Endothelial cell of umbilical vein (primary cell): ENCODE measurements around the gene GRAPL. TPM values are rescaled to one million over a fixed set of nuclear protein-coding genes. Genes with fewer than 3 reads are reported as not detected.
"Not testable (repeated sequence)": the region's sequence is repeated elsewhere in the genome, so short reads cannot be mapped to it uniquely, and the experiment has no call there.

Experiments
- BruUV-seq: library from RNA; stranded (reverse); fragments of 400-500 nt; replicated peaks from 2 replicates; lab custom pipeline; 2021; lab: Mats Ljungman, UMichigan
- CTCF ChIA-PET: fragments of 300-600, 350-600 bp; sonication (Branson Sonifier 250); formaldehyde crosslinking; loops from one replicate; lab custom pipeline; 2021; ENCODE audit warnings: antibody characterized with exemption, inconsistent platforms; lab: Charles Lee
- POLR2A ChIA-PET: fragments of 300-600, 350-600 bp; sonication (Branson Sonifier 250); formaldehyde crosslinking; loops from one replicate; lab custom pipeline; 2021; ENCODE audit warnings: antibody characterized with exemption, inconsistent platforms; lab: Charles Lee
- DNase-seq: peaks from one replicate; pipeline ENCODE4 v3.0.0-alpha.2; 2011; ENCODE audit warnings: low read depth, low spot score
- FAIRE-seq: peaks from 2 replicates; lab custom pipeline; 2011; peaks lifted over from hg19 to GRCh38; lab: Jason Lieb, UNC
- H2AFZ ChIP-seq: 2 replicates; pipeline ENCODE4 v1.6.0; 2012; ENCODE audit warnings: low read depth, low read length, control low read depth, inconsistent platforms
- H3K27ac ChIP-seq: 2 replicates; pipeline ENCODE4 v1.5.1; 2011; ENCODE audit warnings: low read depth, mild to moderate bottlenecking, control low read depth, low read length, moderate library complexity; ENCODE audit not compliant: insufficient read depth
- H3K27me3 ChIP-seq, 2 experiments: 2 replicates each; pipeline versions ENCODE4 v1.6.0 to v1.6.1; 2011; ENCODE audit warnings: low read length in 2 of 2, mixed read lengths in 1 of 2; ENCODE audit not compliant: control insufficient read depth in 2 of 2, insufficient read depth in 2 of 2
- H3K36me3 ChIP-seq, 2 experiments: 2 replicates in 1 of 2; 3 replicates in 1 of 2; pipeline ENCODE4 v1.5.1; 2011; ENCODE audit warnings: low read length in 2 of 2, mild to moderate bottlenecking in 1 of 2, moderate library complexity in 1 of 2; ENCODE audit not compliant: control insufficient read depth in 2 of 2, insufficient read depth in 2 of 2; ENCODE audit errors: extremely low read depth in 1 of 2
- H3K4me1 ChIP-seq: 3 replicates; pipeline ENCODE4 v1.5.1; 2011; ENCODE audit warnings: mild to moderate bottlenecking, low read length; ENCODE audit not compliant: control insufficient read depth, insufficient read depth; ENCODE audit errors: extremely low read depth
- H3K4me2 ChIP-seq: 2 replicates; pipeline ENCODE4 v1.6.1; 2011; ENCODE audit warnings: low read length, control low read depth, mixed read lengths; ENCODE audit not compliant: insufficient read depth
- H3K4me3 ChIP-seq, 3 experiments: fragments of 200-600 bp in 1 of 3; sonication (generic), shearing (Covaris generic) in 1 of 3; replicated peaks in 1 of 3; 2 replicates each; pipeline ENCODE4 v1.5.1; 2011 to 2016; ENCODE audit warnings: control low read depth in 3 of 3, low read length in 3 of 3, mild to moderate bottlenecking in 2 of 3, inconsistent platforms in 1 of 3, low read depth in 1 of 3, moderate library complexity in 1 of 3; ENCODE audit not compliant: insufficient read depth in 1 of 3
- H3K79me2 ChIP-seq: 2 replicates; pipeline ENCODE4 v1.6.0; 2012; ENCODE audit warnings: low read length, inconsistent platforms; ENCODE audit not compliant: control insufficient read depth, insufficient read depth
- H3K9ac ChIP-seq: replicated peaks from 2 replicates; pipeline ENCODE3; 2011; ENCODE audit warnings: low read length, control low read depth; ENCODE audit not compliant: insufficient read depth; ENCODE audit errors: extremely low read depth
- H3K9me1 ChIP-seq: replicated peaks from 3 replicates; pipeline ENCODE4 v1.6.0; 2011; ENCODE audit warnings: mild to moderate bottlenecking, low read length; ENCODE audit not compliant: control insufficient read depth, insufficient read depth; ENCODE audit errors: extremely low read depth
- H3K9me3 ChIP-seq: replicated peaks from 2 replicates; pipeline ENCODE4 v1.5.1; 2012; ENCODE audit warnings: low read length, inconsistent platforms; ENCODE audit not compliant: control insufficient read depth, insufficient read depth
- H4K20me1 ChIP-seq: replicated peaks from 2 replicates; pipeline ENCODE3; 2011; ENCODE audit warnings: mild to moderate bottlenecking, low read length; ENCODE audit not compliant: control insufficient read depth, insufficient read depth; ENCODE audit errors: extremely low read depth
- POLR2A ChIP-seq: IDR thresholded peaks from 2 replicates; pipeline ENCODE4 v1.6.1; 2012; ENCODE audit warnings: low read depth, mild to moderate bottlenecking, control low read depth, low read length
- POLR2AphosphoS5 ChIP-seq: IDR thresholded peaks from 2 replicates; pipeline ENCODE4 v1.6.1; 2012; ENCODE audit warnings: low read depth, mild to moderate bottlenecking, control low read depth, low read length, moderate library complexity; ENCODE audit not compliant: insufficient read depth
- dilution Hi-C: fragments of 300-500 bp; cut with MboI; formaldehyde crosslinking; loops from one replicate; pipeline ENCODE4 v1.15.0; 2019; ENCODE audit warnings: low sequenced_read_pairs; ENCODE audit not compliant: extremely low pct_ligation_motif_present
- intact Hi-C: fragments of 100-400 bp; cut with micrococcal nuclease; formaldehyde crosslinking; loops from one replicate; pipeline ENCODE4 v1.10.0; 2022
- polyA plus RNA-seq, 4 experiments: library from polyadenylated mRNA; depleted of rRNA in 3 of 4; stranded (reverse) in 3 of 4; unstranded in 1 of 4; fragments of >200 nt; gene quantifications; 2 replicates each; pipeline versions ENCODE4 v1.2.1 to v1.2.3, GENCODE V29; 2011 to 2012; ENCODE audit warnings: missing spikeins in 1 of 4
- total RNA-seq: library from RNA; stranded (reverse); gene quantifications from 2 replicates; pipeline ENCODE4 v1.2.3, GENCODE V29; 2021

Gene GRAPL
- total and polyA plus RNA-seq, 2 donors (not counting 3 experiments of a cell fraction or from before 2014, with no cell fraction given), result 22.8 to 55.1 TPM

DNA sequence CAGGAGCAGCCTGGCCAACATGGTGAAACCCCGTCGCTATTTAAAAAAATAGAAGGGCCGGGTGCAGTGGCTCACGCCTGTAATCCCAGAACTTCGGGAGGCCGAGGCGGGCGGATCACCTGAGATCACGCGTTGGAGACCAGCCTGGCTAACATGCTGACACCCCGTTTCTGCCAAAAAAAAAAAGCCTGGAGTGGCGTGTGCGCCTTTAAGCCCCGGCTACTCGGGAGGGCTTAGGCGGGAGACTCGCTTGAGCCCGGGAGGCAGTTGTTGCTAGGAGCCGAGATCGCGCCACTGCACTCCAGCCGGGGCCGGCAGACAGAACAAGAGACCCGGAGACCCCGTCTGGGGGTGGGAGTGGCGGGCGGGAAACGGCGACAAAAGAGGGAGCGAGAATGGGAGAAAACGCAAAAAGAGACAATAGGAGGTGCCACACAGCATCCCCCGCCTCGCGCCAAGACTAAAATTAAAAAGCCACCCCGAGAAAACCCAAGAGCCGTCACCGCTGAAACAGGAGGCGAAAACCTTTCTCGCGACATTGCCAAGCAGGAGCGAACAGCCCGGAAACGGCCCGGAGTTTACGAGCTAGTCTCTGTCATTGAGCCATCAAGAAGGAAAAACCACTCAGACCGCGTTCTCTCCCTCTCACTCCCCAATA, 15.5 kb upstream of the GRAPL start:
- H3K4me3 ChIP-seq, H3K27ac ChIP-seq, DNase-seq, CTCF ChIA-PET, H3K9ac ChIP-seq, dilution Hi-C loops, H3K36me3 ChIP-seq, H2AFZ ChIP-seq, POLR2A ChIA-PET, H4K20me1 ChIP-seq, H3K79me2 ChIP-seq, intact Hi-C loops, H3K9me3 ChIP-seq, H3K4me1 ChIP-seq, H3K9me1 ChIP-seq, H3K4me2 ChIP-seq, H3K27me3 ChIP-seq: not testable (repeated sequence)
- BruUV-seq, result TSS peak; percentile 98
- peak; percentile 74 for FAIRE-seq
- TF ChIP-seq POLR2AphosphoS5 (peak; percentile 69), POLR2A (peak; percentile 64)

DNA sequence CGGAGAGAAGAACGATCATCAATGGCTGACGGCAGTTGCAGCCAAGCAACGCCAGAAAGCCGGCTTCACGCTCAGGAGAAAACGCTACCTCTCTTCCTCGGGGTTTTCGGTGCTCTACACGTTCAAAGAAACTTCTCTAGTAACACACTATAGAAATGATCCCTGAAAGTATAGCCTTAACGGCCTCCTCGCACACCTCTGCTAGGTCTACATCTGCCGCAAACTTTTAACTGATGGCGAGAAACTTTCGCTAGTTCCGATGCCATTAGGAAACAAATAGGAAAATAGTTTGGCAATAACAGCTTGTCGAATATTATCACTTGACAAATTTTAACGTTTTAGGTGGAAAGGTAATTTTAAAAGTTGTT, 14.9 kb upstream of the GRAPL start:
- POLR2A ChIA-PET, BruUV-seq, H2AFZ ChIP-seq, CTCF ChIA-PET, dilution Hi-C loops, H4K20me1 ChIP-seq, H3K9ac ChIP-seq, H3K36me3 ChIP-seq, H3K27me3 ChIP-seq, FAIRE-seq, H3K9me3 ChIP-seq, H3K9me1 ChIP-seq, H3K79me2 ChIP-seq, intact Hi-C loops, H3K4me2 ChIP-seq, H3K4me3 ChIP-seq, H3K4me1 ChIP-seq: not testable (repeated sequence)
- H3K27ac ChIP-seq, result peak overlapping the region; percentile 37
- DNase-seq, result peak; percentile 0

DNA sequence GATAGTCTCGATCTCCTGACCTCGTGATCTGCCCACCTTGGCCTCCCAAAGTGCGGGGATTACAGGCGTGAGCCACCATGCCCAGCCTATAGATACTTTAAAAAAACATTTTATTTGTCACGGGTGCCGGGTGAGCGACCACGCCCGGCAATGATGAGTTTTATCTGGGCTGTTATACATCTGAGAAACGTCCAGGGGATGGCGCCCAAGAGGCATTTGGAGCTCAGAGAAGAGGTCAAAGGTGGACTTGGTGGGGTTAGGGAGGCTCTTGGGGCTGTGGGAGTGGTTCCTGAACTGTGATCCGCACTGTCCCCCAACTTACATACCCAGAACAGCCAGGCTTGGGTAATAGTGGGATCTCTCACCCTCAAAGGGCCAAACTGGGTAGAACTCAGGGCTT, 8.7 kb upstream of the GRAPL start:
- H3K9me3 ChIP-seq, H3K4me3 ChIP-seq, H3K27ac ChIP-seq, DNase-seq, H3K9ac ChIP-seq, H2AFZ ChIP-seq, H3K4me2 ChIP-seq, H3K27me3 ChIP-seq, dilution Hi-C loops, H4K20me1 ChIP-seq, BruUV-seq, POLR2A ChIA-PET, H3K36me3 ChIP-seq, intact Hi-C loops, H3K79me2 ChIP-seq, H3K9me1 ChIP-seq, H3K4me1 ChIP-seq, CTCF ChIA-PET: not testable (repeated sequence)
- FAIRE-seq, result peak; percentile 93

DNA sequence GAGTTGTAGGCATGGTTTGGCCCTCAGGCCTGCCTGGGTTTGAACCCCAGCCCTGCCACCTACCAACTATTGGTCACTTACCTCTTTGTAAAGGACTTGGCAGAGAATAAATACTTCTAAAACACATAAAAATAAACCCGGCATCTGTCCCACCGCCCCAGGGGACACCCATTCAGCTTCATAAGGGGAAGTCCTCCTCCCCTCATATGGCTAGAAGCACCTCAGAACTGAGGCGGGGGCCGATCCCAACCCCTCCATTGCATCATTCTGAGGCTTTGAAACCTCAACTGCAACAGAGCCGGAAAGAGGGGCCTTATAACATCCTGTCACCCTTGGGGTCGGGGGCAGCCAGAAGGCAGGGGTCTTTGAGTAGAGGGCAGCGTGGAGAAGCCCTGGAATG, 2.1 kb upstream of the GRAPL start:
- BruUV-seq, H3K79me2 ChIP-seq, H4K20me1 ChIP-seq, FAIRE-seq, H3K4me2 ChIP-seq, intact Hi-C loops, POLR2A ChIA-PET, H3K27me3 ChIP-seq, H3K9ac ChIP-seq, DNase-seq, CTCF ChIA-PET, H3K27ac ChIP-seq, H2AFZ ChIP-seq, H3K9me3 ChIP-seq, H3K9me1 ChIP-seq, H3K36me3 ChIP-seq, dilution Hi-C loops, H3K4me3 ChIP-seq, H3K4me1 ChIP-seq: not testable (repeated sequence)
